Testis (tissue), 5 donors: ENCODE results near the gene TSPAN19. TPM values are rescaled to one million over a fixed set of nuclear protein-coding genes. Genes with fewer than 3 reads are reported as not detected.
A peak's percentile ranks its signal among the peaks of the same experiment; 100 is the strongest.

Experiments used
- DNase-seq: peaks from one replicate; pipeline ENCODE4 v3.0.0-alpha.2; 2019
- H3K27ac ChIP-seq, 2 donors: fragments of 200-600 bp; sonication (generic); one replicate each; pipeline ENCODE4 v1.5.1; 2019
- H3K27me3 ChIP-seq: fragments of 200-600 bp; sonication (generic); one replicate; pipeline ENCODE4 v1.5.1; 2019
- H3K36me3 ChIP-seq: fragments of 200-600 bp; sonication (generic); one replicate; pipeline ENCODE4 v1.5.1; 2017; ENCODE audit warnings: low read depth; ENCODE audit errors: missing control alignments
- H3K4me1 ChIP-seq: fragments of 200-600 bp; sonication (generic); one replicate; pipeline ENCODE4 v1.5.1; 2019
- H3K4me3 ChIP-seq, 2 donors: fragments of 200-600 bp; sonication (generic); one replicate each; pipeline ENCODE4 v1.5.1; 2017 to 2019
- H3K9me3 ChIP-seq: fragments of 200-600 bp; sonication (generic); one replicate; pipeline ENCODE4 v1.5.1; 2017
- POLR2A ChIP-seq: fragments of 450-650 bp; IDR thresholded peaks from one replicate; pipeline ENCODE4 v1.6.1; 2017; ENCODE audit warnings: antibody characterized with exemption, mild to moderate bottlenecking, moderate library complexity
- WGBS, 2 donors: methylation state at CpG; one replicate each; pipeline ENCODE4 v1.1.5; 2018; 5-methylcytosine and 5-hydroxymethylcytosine counted together
- intact Hi-C: fragments of 100-400 bp; cut with DNase I; formaldehyde crosslinking; loops from one replicate; pipeline ENCODE4 v1.15.1; 2023; ENCODE audit warnings: low total_unique reads
- long read RNA-seq, 2 donors: transcript quantifications; one replicate each; lab custom pipeline, GENCODE V29; 2026
- polyA plus RNA-seq: library from polyadenylated mRNA; stranded (reverse); fragments of 350-450 nt; fragmentation: Illumina TruSeq; extraction: RNeasy Lipid Tissue Mini Kit (QIAGEN cat#74804); gene quantifications from one replicate; pipeline ENCODE4 v1.2.3, GENCODE V29; 2014; ENCODE audit warnings: low read depth, low replicate concordance; ENCODE audit not compliant: insufficient read depth
- total RNA-seq, 2 donors: library from RNA; depleted of rRNA; stranded (reverse); fragments of >200 nt; gene quantifications; one replicate each; pipeline ENCODE4 v1.2.3, GENCODE V29; 2016
- TF ChIP-seq, protein P1 (sequence below), 3 experiments: fragments of 450-650 bp in 2 of 3; fragments of 200-600 bp in 1 of 3; sonication (generic) in 1 of 3; IDR thresholded peaks; one replicate each; pipeline ENCODE4 v1.5.1; 2016 to 2019; ENCODE audit warnings: antibody characterized with exemption in 3 of 3, mild to moderate bottlenecking in 2 of 3, moderate library complexity in 1 of 3

The TSPAN19 gene
- total RNA-seq = 1 to 10 TPM; 1.8 to 2.4 TPM
- polyA plus RNA-seq = 7.5 TPM
- long read RNA-seq, donor 1 = 0 reads
- long read RNA-seq, donor 2, partial matches to known transcripts = 0 of 2 reads
- long read RNA-seq, donor 2, other reads (novel, unspliced or antisense) = 0 of 2 reads

DNA sequence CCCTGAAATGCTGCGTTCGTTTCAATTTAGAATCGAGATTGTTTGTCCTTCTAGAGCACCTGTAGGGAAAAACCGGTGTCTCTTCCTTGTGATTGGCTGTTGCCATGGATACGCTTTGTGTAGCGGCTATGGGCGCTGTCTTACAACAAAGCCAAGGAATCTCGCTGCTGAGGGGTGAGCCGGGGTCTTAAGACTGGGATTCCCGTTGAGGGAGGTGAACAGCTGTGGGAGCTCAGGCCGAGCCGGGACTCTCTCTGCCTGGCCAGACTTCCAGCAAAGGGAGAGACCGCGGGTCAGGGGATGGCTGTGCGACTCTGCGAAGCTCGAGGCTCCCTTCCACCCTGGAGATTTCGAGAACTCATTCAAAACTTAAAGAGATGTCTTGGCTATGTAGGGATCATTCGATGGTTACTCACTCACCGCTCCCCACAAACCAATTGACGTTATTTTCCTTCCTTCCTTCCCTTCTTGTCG, at the start of gene TSPAN19, which contains the start of gene LRRIQ1:
Gene TSPAN19, minus strand, starts transcription at position 44 of the 474 bp plus-strand sequence. CDS start 6,331 bp downstream, outside the sequence.
Gene LRRIQ1, plus strand, starts transcription at position 118 of the 474 bp plus-strand sequence. CDS start 1,826 bp downstream, outside the sequence.
- Histone ChIP-seq H3K36me3 (no peaks in the 10 kb centered on the region), H3K27ac (no peak within 1 kb of the TSS)
- 1 to 4% methylated on average over 22 of the region's 22 CpGs for WGBS, 2 donors

DNA sequence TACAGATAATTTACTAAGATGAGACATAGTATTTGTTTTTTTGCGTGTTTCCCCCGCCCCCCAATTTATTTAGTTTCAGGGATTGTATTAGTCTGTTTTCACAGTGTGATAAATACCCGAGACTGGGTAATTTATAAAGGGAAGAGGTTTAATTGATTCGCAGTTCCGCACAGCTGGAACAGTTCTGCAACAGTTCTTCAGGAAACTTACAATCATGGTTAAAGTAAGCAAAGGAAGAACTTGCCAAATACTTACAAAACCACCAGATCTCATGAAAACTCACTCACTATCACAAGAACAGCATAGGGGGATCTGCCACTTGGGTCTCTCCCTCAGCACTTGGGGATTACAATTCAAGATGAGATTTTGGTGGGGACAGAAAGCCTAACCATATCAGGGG, 49.0 kb upstream of the TSPAN19 start:
- H3K36me3 ChIP-seq = no peaks in the 10 kb centered on the region
- TF ChIP-seq POLR2A = no peak
- TF ChIP-seq, protein P1, sequence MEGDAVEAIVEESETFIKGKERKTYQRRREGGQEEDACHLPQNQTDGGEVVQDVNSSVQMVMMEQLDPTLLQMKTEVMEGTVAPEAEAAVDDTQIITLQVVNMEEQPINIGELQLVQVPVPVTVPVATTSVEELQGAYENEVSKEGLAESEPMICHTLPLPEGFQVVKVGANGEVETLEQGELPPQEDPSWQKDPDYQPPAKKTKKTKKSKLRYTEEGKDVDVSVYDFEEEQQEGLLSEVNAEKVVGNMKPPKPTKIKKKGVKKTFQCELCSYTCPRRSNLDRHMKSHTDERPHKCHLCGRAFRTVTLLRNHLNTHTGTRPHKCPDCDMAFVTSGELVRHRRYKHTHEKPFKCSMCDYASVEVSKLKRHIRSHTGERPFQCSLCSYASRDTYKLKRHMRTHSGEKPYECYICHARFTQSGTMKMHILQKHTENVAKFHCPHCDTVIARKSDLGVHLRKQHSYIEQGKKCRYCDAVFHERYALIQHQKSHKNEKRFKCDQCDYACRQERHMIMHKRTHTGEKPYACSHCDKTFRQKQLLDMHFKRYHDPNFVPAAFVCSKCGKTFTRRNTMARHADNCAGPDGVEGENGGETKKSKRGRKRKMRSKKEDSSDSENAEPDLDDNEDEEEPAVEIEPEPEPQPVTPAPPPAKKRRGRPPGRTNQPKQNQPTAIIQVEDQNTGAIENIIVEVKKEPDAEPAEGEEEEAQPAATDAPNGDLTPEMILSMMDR (IDR thresholded peaks at IDR 0.05) = no peak
- DNase-seq = no peak

More for the DNA sequence above, at the start of gene TSPAN19, which contains the start of gene LRRIQ1:
- H3K9me3 ChIP-seq = no peaks in the 10 kb centered on the region
- no peaks in the 10 kb centered on the region for H3K4me1 ChIP-seq
- intact Hi-C loops = no loop called here
- peak; percentile 89 for DNase-seq
- H3K27me3 ChIP-seq = no peaks in the 10 kb centered on the region
- no peak for TF ChIP-seq POLR2A
- TF ChIP-seq, protein P1 (IDR thresholded peaks at IDR 0.05) = no peak
- peak within 1 kb of the TSS; percentile 60 for H3K4me3 ChIP-seq

DNA sequence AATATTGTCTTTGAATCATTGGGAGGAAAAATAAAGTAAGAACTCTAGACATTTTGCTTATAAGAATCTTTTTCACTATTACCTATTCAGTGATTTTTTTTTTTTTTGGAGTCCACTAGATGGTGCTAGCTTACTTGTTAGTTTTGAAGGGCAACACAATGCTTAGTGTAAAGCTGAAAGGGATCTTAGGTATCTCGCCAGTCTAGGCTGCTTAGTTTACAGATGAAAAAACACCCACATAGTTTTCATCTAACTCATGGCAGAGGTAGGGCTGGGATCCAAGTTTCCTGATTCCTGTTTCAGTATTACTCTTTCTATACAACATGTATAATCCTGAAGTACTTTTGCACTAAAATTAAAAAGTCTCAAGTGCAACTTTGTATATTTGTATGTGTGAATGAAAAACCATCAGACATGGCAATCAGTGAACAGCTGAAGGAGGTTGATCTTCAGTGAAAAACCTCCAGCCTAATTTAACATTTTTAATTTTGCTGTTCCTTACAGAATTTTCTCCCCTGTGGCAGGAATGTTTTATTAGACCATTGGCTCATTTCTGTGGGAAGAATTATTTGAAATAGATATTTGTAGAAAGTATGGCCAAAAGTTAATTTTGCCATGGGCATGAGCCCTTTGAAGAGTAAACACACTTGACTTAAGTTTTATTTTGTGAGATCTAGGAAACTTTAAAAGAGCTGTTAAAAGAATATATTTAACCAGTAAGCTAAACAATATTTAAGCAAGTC, 40.8 kb upstream of the TSPAN19 start:
- no peak for DNase-seq
- Histone ChIP-seq H3K4me1 (no peaks in the 10 kb centered on the region), H3K9me3 (no peaks in the 10 kb centered on the region), H3K27me3 (no peaks in the 10 kb centered on the region), H3K36me3 (no peaks in the 10 kb centered on the region), H3K4me3 (no peak overlapping the region), H3K27ac (no peak overlapping the region)
- intact Hi-C loops = no loop called here
- 31 to 38% methylated on average over 1 of the region's 1 CpG for WGBS, 2 donors
- no peak for TF ChIP-seq POLR2A
- TF ChIP-seq, protein P1 (IDR thresholded peaks at IDR 0.05) = peak in 1 of 3 experiments; percentile 36

More for the DNA sequence above, 49.0 kb upstream of the TSPAN19 start:
- no peaks in the 10 kb centered on the region for H3K4me1 ChIP-seq
- H3K4me3 ChIP-seq = no peak overlapping the region
- intact Hi-C loops = no loop called here
- 89 to 92% methylated on average over 5 of the region's 5 CpGs for WGBS, 2 donors
- H3K27me3 ChIP-seq = no peaks in the 10 kb centered on the region
- no peaks in the 10 kb centered on the region for H3K9me3 ChIP-seq
- no peak overlapping the region for H3K27ac ChIP-seq

DNA sequence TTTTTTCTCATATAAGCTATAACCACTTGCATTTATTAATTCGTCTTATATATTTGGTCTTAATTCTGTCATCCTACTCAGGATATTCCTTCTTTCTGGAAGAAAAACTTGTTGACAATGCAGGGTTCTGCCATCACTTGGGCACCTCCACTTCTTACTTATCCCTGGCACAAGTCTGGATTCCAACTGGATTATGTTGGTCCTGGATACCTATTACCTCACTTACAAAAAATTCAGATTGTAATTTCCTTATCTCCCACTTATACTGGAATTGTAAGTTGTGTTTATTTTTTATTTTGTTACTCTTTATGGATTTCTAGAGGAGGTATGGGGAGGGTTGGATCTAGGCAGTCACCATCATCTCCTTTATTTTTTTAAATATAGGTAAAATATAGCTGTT, 36.7 kb upstream of the TSPAN19 start:
- H3K9me3 ChIP-seq = no peaks in the 10 kb centered on the region
- H3K27me3 ChIP-seq = no peaks in the 10 kb centered on the region
- intact Hi-C loops = no loop called here
- WGBS, 2 donors = 78 to 97% methylated on average over 1 of the region's 1 CpG
- H3K4me3 ChIP-seq = no peak overlapping the region
- no peaks in the 10 kb centered on the region for H3K36me3 ChIP-seq
- no peak overlapping the region for H3K27ac ChIP-seq
- TF ChIP-seq, protein P1 (IDR thresholded peaks at IDR 0.05) = no peak
- no peak for TF ChIP-seq POLR2A
- no peak for DNase-seq
- no peaks in the 10 kb centered on the region for H3K4me1 ChIP-seq
